HepG2 (cell line): ENCODE measurements around the gene SUSD6. TPM values are rescaled to one million over a fixed set of nuclear protein-coding genes. Genes with fewer than 3 reads are reported as not detected.

ENCODE experiments used
- CBFB ChIP-seq: sonication (generic); formaldehyde crosslinking; IDR thresholded peaks from 2 replicates; pipeline ENCODE4 v1.4.0; 2020; ENCODE audit warnings: missing genetic modification reagents
- DBP ChIP-seq: sonication (generic); formaldehyde crosslinking; IDR thresholded peaks from 2 replicates; pipeline ENCODE4 v1.4.0; 2020; ENCODE audit warnings: missing genetic modification reagents; ENCODE audit errors: not compliant biosample characterization
- MEF2D ChIP-seq: sonication (generic); formaldehyde crosslinking; IDR thresholded peaks from 2 replicates; pipeline ENCODE4 v1.5.1; 2020; ENCODE audit warnings: mild to moderate bottlenecking, missing genetic modification reagents
- NR2C2 ChIP-seq: sonication (generic); formaldehyde crosslinking; IDR thresholded peaks from 2 replicates; pipeline ENCODE4 v1.4.0; 2020; ENCODE audit warnings: missing genetic modification reagents, mild to moderate bottlenecking, moderate library complexity, borderline replicate concordance
- PHF20 ChIP-seq: sonication (generic); formaldehyde crosslinking; IDR thresholded peaks from 2 replicates; pipeline ENCODE4 v1.5.0; 2020; ENCODE audit warnings: mild to moderate bottlenecking, missing genetic modification reagents
- SP1 ChIP-seq, 2 experiments: fragments of 450-650 bp in 1 of 2; sonication (generic) in 1 of 2; formaldehyde crosslinking in 1 of 2; IDR thresholded peaks; 2 replicates each; pipeline versions ENCODE4 v1.4.0 to v1.6.1; 2016 to 2020; ENCODE audit warnings: missing genetic modification reagents in 1 of 2
- TBX2 ChIP-seq: sonication (generic); formaldehyde crosslinking; IDR thresholded peaks from 2 replicates; pipeline ENCODE4 v1.5.0; 2020; ENCODE audit warnings: missing genetic modification reagents, mild to moderate bottlenecking, borderline replicate concordance
- THAP11 ChIP-seq: IDR thresholded peaks from 2 replicates; pipeline ENCODE4 v1.6.1; 2016; ENCODE audit warnings: missing biosample characterization, missing genetic modification reagents
- YEATS4 ChIP-seq: sonication (generic); formaldehyde crosslinking; IDR thresholded peaks from 2 replicates; pipeline ENCODE4 v1.4.0; 2020; ENCODE audit warnings: missing genetic modification reagents, borderline replicate concordance
- ZIK1 ChIP-seq: sonication (generic); formaldehyde crosslinking; IDR thresholded peaks from 2 replicates; pipeline ENCODE4 v1.5.0; 2020; ENCODE audit warnings: mild to moderate bottlenecking, low read depth, missing genetic modification reagents, borderline replicate concordance
- ZNF230 ChIP-seq: sonication (generic); formaldehyde crosslinking; IDR thresholded peaks from 2 replicates; pipeline ENCODE4 v1.4.0; 2020; ENCODE audit warnings: mild to moderate bottlenecking, missing genetic modification reagents
- ZNF235 ChIP-seq: sonication (generic); formaldehyde crosslinking; IDR thresholded peaks from 2 replicates; pipeline ENCODE4 v1.8.1; 2023; ENCODE audit warnings: mild to moderate bottlenecking, missing genetic modification reagents, borderline replicate concordance
- ZNF326 ChIP-seq: sonication (generic); formaldehyde crosslinking; IDR thresholded peaks from 2 replicates; pipeline ENCODE4 v1.4.0; 2020; ENCODE audit warnings: missing genetic modification reagents, borderline replicate concordance
- ZNF350 ChIP-seq: sonication (generic); formaldehyde crosslinking; IDR thresholded peaks from 2 replicates; pipeline ENCODE4 v1.4.0; 2020; ENCODE audit warnings: mild to moderate bottlenecking, low read depth, missing genetic modification reagents, borderline replicate concordance
- ZNF430 ChIP-seq: sonication (generic); formaldehyde crosslinking; IDR thresholded peaks from 2 replicates; pipeline ENCODE4 v1.9.0; 2021; ENCODE audit warnings: mild to moderate bottlenecking, missing genetic modification reagents
- ZNF460 ChIP-seq: sonication (generic); formaldehyde crosslinking; IDR thresholded peaks from 2 replicates; pipeline ENCODE4 v1.5.1; 2020; ENCODE audit warnings: missing genetic modification reagents, mild to moderate bottlenecking, borderline replicate concordance
- ZNF780A ChIP-seq: sonication (generic); formaldehyde crosslinking; IDR thresholded peaks from 2 replicates; pipeline ENCODE4 v1.8.0; 2022; ENCODE audit warnings: mild to moderate bottlenecking, missing genetic modification reagents, moderate library complexity
- polyA plus RNA-seq, 8 experiments: library from polyadenylated mRNA; depleted of rRNA in 3 of 8; stranded (reverse) in 7 of 8; unstranded in 1 of 8; fragments of >200 nt; fragmentation: Illumina TruSeq in 4 of 8; extraction: Trizol in 4 of 8; gene quantifications; 2 replicates each; pipeline versions ENCODE4 v1.2.1 to v1.2.3, GENCODE V29; 2011 to 2016; ENCODE audit warnings: low read depth in 4 of 8, missing spikeins in 1 of 8, mixed read lengths in 1 of 8; ENCODE audit not compliant: insufficient read depth in 1 of 8
- total RNA-seq, 5 experiments: library from RNA; depleted of rRNA; stranded (reverse); fragments of >200 nt; fragmentation: Illumina TruSeq; extraction: Trizol; gene quantifications; 2 replicates each; pipeline ENCODE4 v1.2.3, GENCODE V29; 2016; ENCODE audit warnings: low read depth in 1 of 5
- TF ChIP-seq, protein P1 (sequence below): sonication (generic); formaldehyde crosslinking; IDR thresholded peaks from 2 replicates; pipeline ENCODE4 v1.4.0; 2020; ENCODE audit warnings: mild to moderate bottlenecking, missing genetic modification reagents, borderline replicate concordance
- TF ChIP-seq, protein P2 (sequence below): fragments of 450-650 bp; IDR thresholded peaks from 2 replicates; pipeline ENCODE4 v1.6.1; 2016
- TF ChIP-seq, protein P3 (sequence below): sonication (generic); formaldehyde crosslinking; IDR thresholded peaks from 2 replicates; pipeline ENCODE4 v1.4.0; 2020; ENCODE audit warnings: missing genetic modification reagents, mild to moderate bottlenecking, borderline replicate concordance

SUSD6 gene
- total and polyA plus RNA-seq, 2 of the 13 experiments (the other 11 are each of a cell fraction or from before 2014, with no cell fraction given): 7.2 to 7.4 TPM

DNA sequence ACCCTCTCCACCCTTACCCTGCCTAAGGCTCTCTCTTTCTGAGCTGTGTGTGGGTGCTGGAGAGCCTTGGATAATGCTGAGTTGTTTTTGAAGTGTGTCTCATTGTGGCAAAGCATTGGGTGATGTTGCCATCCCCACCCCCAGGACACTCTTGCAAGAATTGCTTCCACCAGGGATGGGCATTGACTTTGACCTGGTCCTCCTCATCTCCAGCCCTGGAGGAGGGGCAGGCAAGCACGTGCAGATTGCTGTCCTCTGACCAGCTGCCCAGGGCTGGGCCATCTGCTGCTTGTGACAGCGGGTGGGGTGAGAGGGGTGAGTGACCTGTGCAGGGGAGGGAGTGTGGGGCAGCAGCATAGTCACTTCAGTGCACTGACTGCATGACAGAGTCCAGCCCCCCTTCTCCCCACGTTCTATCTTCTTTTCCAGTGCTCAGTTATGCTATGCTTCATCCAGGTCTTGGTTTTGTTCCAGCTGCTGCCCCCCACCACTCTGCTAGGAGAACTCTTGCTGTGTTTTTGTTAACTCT lies 26.2 kb downstream of the SUSD6 start (continued):
- TF ChIP-seq THAP11: peak; percentile 43; the same call in 1 of the 2 replicates
- peak; percentile 80 for TF ChIP-seq ZNF350 (CRISPR knock-in tag)
- no peak for TF ChIP-seq ZNF460
- TF ChIP-seq DBP: no peak
- TF ChIP-seq SP1 (IDR thresholded peaks at IDR 0.05): no peak
- TF ChIP-seq SP1 (CRISPR knock-in tag; IDR thresholded peaks at IDR 0.05): no peak
- TF ChIP-seq YEATS4 (CRISPR knock-in tag): 0 out of 2 replicates have a peak, but pooled peaks have one; percentile 28
- TF ChIP-seq CBFB (CRISPR knock-in tag): no peak
- no peak for TF ChIP-seq ZNF430 (CRISPR knock-in tag)
- no peak for TF ChIP-seq NR2C2 (CRISPR knock-in tag)
- no peak for TF ChIP-seq PHF20
- peak; percentile 71; the same call in 1 of the 2 replicates for TF ChIP-seq MEF2D (CRISPR knock-in tag)
- no peak for TF ChIP-seq ZIK1
- peak; percentile 82 for TF ChIP-seq TBX2 (CRISPR knock-in tag)
- TF ChIP-seq, protein P1, sequence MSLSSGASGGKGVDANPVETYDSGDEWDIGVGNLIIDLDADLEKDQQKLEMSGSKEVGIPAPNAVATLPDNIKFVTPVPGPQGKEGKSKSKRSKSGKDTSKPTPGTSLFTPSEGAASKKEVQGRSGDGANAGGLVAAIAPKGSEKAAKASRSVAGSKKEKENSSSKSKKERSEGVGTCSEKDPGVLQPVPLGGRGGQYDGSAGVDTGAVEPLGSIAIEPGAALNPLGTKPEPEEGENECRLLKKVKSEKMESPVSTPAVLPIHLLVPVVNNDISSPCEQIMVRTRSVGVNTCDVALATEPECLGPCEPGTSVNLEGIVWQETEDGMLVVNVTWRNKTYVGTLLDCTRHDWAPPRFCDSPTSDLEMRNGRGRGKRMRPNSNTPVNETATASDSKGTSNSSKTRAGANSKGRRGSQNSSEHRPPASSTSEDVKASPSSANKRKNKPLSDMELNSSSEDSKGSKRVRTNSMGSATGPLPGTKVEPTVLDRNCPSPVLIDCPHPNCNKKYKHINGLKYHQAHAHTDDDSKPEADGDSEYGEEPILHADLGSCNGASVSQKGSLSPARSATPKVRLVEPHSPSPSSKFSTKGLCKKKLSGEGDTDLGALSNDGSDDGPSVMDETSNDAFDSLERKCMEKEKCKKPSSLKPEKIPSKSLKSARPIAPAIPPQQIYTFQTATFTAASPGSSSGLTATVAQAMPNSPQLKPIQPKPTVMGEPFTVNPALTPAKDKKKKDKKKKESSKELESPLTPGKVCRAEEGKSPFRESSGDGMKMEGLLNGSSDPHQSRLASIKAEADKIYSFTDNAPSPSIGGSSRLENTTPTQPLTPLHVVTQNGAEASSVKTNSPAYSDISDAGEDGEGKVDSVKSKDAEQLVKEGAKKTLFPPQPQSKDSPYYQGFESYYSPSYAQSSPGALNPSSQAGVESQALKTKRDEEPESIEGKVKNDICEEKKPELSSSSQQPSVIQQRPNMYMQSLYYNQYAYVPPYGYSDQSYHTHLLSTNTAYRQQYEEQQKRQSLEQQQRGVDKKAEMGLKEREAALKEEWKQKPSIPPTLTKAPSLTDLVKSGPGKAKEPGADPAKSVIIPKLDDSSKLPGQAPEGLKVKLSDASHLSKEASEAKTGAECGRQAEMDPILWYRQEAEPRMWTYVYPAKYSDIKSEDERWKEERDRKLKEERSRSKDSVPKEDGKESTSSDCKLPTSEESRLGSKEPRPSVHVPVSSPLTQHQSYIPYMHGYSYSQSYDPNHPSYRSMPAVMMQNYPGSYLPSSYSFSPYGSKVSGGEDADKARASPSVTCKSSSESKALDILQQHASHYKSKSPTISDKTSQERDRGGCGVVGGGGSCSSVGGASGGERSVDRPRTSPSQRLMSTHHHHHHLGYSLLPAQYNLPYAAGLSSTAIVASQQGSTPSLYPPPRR: peak; percentile 71; the same call in 1 of the 2 replicates
- no peak for TF ChIP-seq ZNF230 (CRISPR knock-in tag)
- TF ChIP-seq, protein P2, sequence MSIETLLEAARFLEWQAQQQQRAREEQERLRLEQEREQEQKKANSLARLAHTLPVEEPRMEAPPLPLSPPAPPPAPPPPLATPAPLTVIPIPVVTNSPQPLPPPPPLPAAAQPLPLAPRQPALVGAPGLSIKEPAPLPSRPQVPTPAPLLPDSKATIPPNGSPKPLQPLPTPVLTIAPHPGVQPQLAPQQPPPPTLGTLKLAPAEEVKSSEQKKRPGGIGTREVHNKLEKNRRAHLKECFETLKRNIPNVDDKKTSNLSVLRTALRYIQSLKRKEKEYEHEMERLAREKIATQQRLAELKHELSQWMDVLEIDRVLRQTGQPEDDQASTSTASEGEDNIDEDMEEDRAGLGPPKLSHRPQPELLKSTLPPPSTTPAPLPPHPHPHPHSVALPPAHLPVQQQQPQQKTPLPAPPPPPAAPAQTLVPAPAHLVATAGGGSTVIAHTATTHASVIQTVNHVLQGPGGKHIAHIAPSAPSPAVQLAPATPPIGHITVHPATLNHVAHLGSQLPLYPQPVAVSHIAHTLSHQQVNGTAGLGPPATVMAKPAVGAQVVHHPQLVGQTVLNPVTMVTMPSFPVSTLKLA: peak; percentile 70
- TF ChIP-seq, protein P3, sequence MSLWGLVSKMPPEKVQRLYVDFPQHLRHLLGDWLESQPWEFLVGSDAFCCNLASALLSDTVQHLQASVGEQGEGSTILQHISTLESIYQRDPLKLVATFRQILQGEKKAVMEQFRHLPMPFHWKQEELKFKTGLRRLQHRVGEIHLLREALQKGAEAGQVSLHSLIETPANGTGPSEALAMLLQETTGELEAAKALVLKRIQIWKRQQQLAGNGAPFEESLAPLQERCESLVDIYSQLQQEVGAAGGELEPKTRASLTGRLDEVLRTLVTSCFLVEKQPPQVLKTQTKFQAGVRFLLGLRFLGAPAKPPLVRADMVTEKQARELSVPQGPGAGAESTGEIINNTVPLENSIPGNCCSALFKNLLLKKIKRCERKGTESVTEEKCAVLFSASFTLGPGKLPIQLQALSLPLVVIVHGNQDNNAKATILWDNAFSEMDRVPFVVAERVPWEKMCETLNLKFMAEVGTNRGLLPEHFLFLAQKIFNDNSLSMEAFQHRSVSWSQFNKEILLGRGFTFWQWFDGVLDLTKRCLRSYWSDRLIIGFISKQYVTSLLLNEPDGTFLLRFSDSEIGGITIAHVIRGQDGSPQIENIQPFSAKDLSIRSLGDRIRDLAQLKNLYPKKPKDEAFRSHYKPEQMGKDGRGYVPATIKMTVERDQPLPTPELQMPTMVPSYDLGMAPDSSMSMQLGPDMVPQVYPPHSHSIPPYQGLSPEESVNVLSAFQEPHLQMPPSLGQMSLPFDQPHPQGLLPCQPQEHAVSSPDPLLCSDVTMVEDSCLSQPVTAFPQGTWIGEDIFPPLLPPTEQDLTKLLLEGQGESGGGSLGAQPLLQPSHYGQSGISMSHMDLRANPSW: no peak
- 0 out of 2 replicates have a peak, but pooled peaks have one; percentile 60 for TF ChIP-seq ZNF235 (CRISPR knock-in tag)
- no peak for TF ChIP-seq ZNF780A (CRISPR knock-in tag)
- TF ChIP-seq ZNF326 (CRISPR knock-in tag): no peak
